Measurements from ENCODE around the gene RPS28. TPM values are rescaled to one million over a fixed set of nuclear protein-coding genes. Genes with fewer than 3 reads are reported as not detected.

The RPS28 gene
- total RNA-seq, 2 experiments from 2014 or later, result 1,636 to 2,253 TPM

GRCh38 chr19:8324186-8325050 is 3.1 kb downstream of the RPS28 start:
- no peaks in the 10 kb centered on the region for H3K9me2 ChIP-seq (ENCODE audit: insufficient read depth, low read length)
- 0 out of 2 replicates have a peak overlapping the region, but pooled peaks have one; percentile 71 for H3K4me2 ChIP-seq (ENCODE audit: low read length)
- POLR2A ChIA-PET, result no interaction called here
- no TSS peak for BruUV-seq (replicated peaks)
- peaks cover 40% of the 10 kb centered on the region for H3K36me3 ChIP-seq (ENCODE audit: insufficient read depth, low read length)
- peaks cover 37% of the 10 kb centered on the region for H3K4me1 ChIP-seq (ENCODE audit: insufficient read depth, low read length, poor library complexity, severe bottlenecking)
- intact Hi-C loops (cut with micrococcal nuclease; ENCODE audit: unreplicated experiment), result loop anchor here (5.0 kb wide), 1 partner anchor 57 kb away; no protein-coding TSS in a partner anchor
- peaks cover 12% of the 10 kb centered on the region for H4K20me1 ChIP-seq (ENCODE audit: insufficient read depth, low read length)
- H3K79me2 ChIP-seq (ENCODE audit: insufficient read depth, low read depth, low read length), result peaks cover 38% of the 10 kb centered on the region
- H3K27ac ChIP-seq (ENCODE audit: low read depth, low read length, poor library complexity, severe bottlenecking), result no peak overlapping the region
- H3K4me3 ChIP-seq (ENCODE audit: low read depth, low read length, poor library complexity, severe bottlenecking), result no peak overlapping the region
- H2AFZ ChIP-seq (ENCODE audit: low read length), result no peak overlapping the region
- no peaks in the 10 kb centered on the region for H3K9me3 ChIP-seq (ENCODE audit: low read length)
- TF ChIP-seq CTCF (conservative IDR thresholded peaks at IDR 0.05; ENCODE audit: low read length) (0 out of 2 replicates have a peak, but pooled peaks have one; percentile 17), EZH2phosphoT487 (IDR thresholded peaks at IDR 0.05; ENCODE audit: borderline replicate concordance, low read depth, low read length) (no peak)
- DNase-seq (ENCODE audit: low spot score), result peak; percentile 16
- CTCF ChIA-PET (ENCODE audit: unreplicated experiment), result no interaction called here

- Histone ChIP-seq H3K4me1 (ENCODE audit: insufficient read depth, low read length, poor library complexity, severe bottlenecking) (peaks cover 26% of the 10 kb centered on the region), H3K9me3 (ENCODE audit: low read length) (no peaks in the 10 kb centered on the region), H4K20me1 (ENCODE audit: insufficient read depth, low read length) (peaks cover 12% of the 10 kb centered on the region), H3K27ac (ENCODE audit: low read depth, low read length, poor library complexity, severe bottlenecking) (no peak overlapping the region), H3K4me3 (ENCODE audit: low read depth, low read length, poor library complexity, severe bottlenecking) (no peak overlapping the region), H3K79me2 (ENCODE audit: insufficient read depth, low read depth, low read length) (peaks cover 27% of the 10 kb centered on the region), H2AFZ (ENCODE audit: low read length) (no peak overlapping the region), H3K36me3 (ENCODE audit: insufficient read depth, low read length) (peaks cover 40% of the 10 kb centered on the region), H3K4me2 (ENCODE audit: low read length) (no peak overlapping the region), H3K9me2 (ENCODE audit: insufficient read depth, low read length) (no peaks in the 10 kb centered on the region)
- BruUV-seq (replicated peaks), result no TSS peak
- intact Hi-C loops (cut with micrococcal nuclease; ENCODE audit: unreplicated experiment), result no loop called here
- TF ChIP-seq CTCF (conservative IDR thresholded peaks at IDR 0.05; ENCODE audit: low read length), result no peak
- TF ChIP-seq EZH2phosphoT487 (IDR thresholded peaks at IDR 0.05; ENCODE audit: borderline replicate concordance, low read depth, low read length), result no peak
- DNase-seq (ENCODE audit: low spot score), result no peak
- POLR2A ChIA-PET, result no interaction called here
- CTCF ChIA-PET (ENCODE audit: unreplicated experiment), result no interaction called here
These were observed 4.2 kb downstream of the RPS28 start for GRCh38 chr19:8325454-8325853.

- CTCF ChIA-PET (ENCODE audit: unreplicated experiment), result no interaction called here
- no peak for TF ChIP-seq CTCF (conservative IDR thresholded peaks at IDR 0.05; ENCODE audit: low read length)
- TF ChIP-seq EZH2phosphoT487 (IDR thresholded peaks at IDR 0.05; ENCODE audit: borderline replicate concordance, low read depth, low read length), result no peak
These were observed 8.7 kb downstream of the RPS28 start for GRCh38 chr19:8329996-8330395.

More at GRCh38 chr19:8329996-8330395, 8.7 kb downstream of the RPS28 start:
- Histone ChIP-seq H3K4me3 (ENCODE audit: low read depth, low read length, poor library complexity, severe bottlenecking) (no peak overlapping the region), H3K4me2 (ENCODE audit: low read length) (no peak overlapping the region), H3K9me2 (ENCODE audit: insufficient read depth, low read length) (no peaks in the 10 kb centered on the region), H3K79me2 (ENCODE audit: insufficient read depth, low read depth, low read length) (no peaks in the 10 kb centered on the region), H3K9me3 (ENCODE audit: low read length) (no peaks in the 10 kb centered on the region), H3K4me1 (ENCODE audit: insufficient read depth, low read length, poor library complexity, severe bottlenecking) (peaks cover 1% of the 10 kb centered on the region), H4K20me1 (ENCODE audit: insufficient read depth, low read length) (no peaks in the 10 kb centered on the region), H3K27ac (ENCODE audit: low read depth, low read length, poor library complexity, severe bottlenecking) (no peak overlapping the region), H2AFZ (ENCODE audit: low read length) (no peak overlapping the region), H3K36me3 (ENCODE audit: insufficient read depth, low read length) (no peaks in the 10 kb centered on the region)
- intact Hi-C loops (cut with micrococcal nuclease; ENCODE audit: unreplicated experiment), result no loop called here
- POLR2A ChIA-PET, result no interaction called here
- BruUV-seq (replicated peaks), result no TSS peak
- no peak for DNase-seq (ENCODE audit: low spot score)
